ENCODE measurements around the gene ITPR1.

Gene ITPR1

GRCh38 chr3:4852780-4853748 lies 359.9 kb downstream of the ITPR1 start:
- TF ChIP-seq CTCF (conservative IDR thresholded peaks at IDR 0.05; ENCODE audit: low read depth, low read length) = no peak
- H3K4me3 ChIP-seq (ENCODE audit: low read length) = no peak overlapping the region
- DNase-seq (ENCODE audit: low read depth) = no peak

GRCh38 chr3:4853749-4854140 lies 360.6 kb downstream of the ITPR1 start:
- DNase-seq (ENCODE audit: low read depth) = no peak
- TF ChIP-seq CTCF (conservative IDR thresholded peaks at IDR 0.05; ENCODE audit: low read depth, low read length) = no peak
- no peak overlapping the region for H3K4me3 ChIP-seq (ENCODE audit: low read length)

GRCh38 chr3:4855676-4856075 lies 362.5 kb downstream of the ITPR1 start:
- DNase-seq (ENCODE audit: low read depth) = no peak
- no peak for TF ChIP-seq CTCF (conservative IDR thresholded peaks at IDR 0.05; ENCODE audit: low read depth, low read length)

GRCh38 chr3:4856136-4856535 lies 363.0 kb downstream of the ITPR1 start:
- no peak for TF ChIP-seq CTCF (conservative IDR thresholded peaks at IDR 0.05; ENCODE audit: low read depth, low read length)
- no peak for DNase-seq (ENCODE audit: low read depth)

More at GRCh38 chr3:4855676-4856075, 362.5 kb downstream of the ITPR1 start:
- H3K4me3 ChIP-seq (ENCODE audit: low read length) = no peak overlapping the region

GRCh38 chr3:4856564-4856963 lies 363.4 kb downstream of the ITPR1 start:
- H3K4me3 ChIP-seq (ENCODE audit: low read length) = no peak overlapping the region
- no peak for DNase-seq (ENCODE audit: low read depth)
- TF ChIP-seq CTCF (conservative IDR thresholded peaks at IDR 0.05; ENCODE audit: low read depth, low read length) = no peak

More at GRCh38 chr3:4856136-4856535, 363.0 kb downstream of the ITPR1 start:
- no peak overlapping the region for H3K4me3 ChIP-seq (ENCODE audit: low read length)

- no peak for DNase-seq (ENCODE audit: low read depth)
- TF ChIP-seq CTCF (conservative IDR thresholded peaks at IDR 0.05; ENCODE audit: low read depth, low read length) = no peak
- no peak overlapping the region for H3K4me3 ChIP-seq (ENCODE audit: low read length)
These were observed 363.8 kb downstream of the ITPR1 start for GRCh38 chr3:4856986-4857385.

GRCh38 chr3:4859788-4860187 lies 366.6 kb downstream of the ITPR1 start:
- DNase-seq (ENCODE audit: low read depth) = no peak
- TF ChIP-seq CTCF (conservative IDR thresholded peaks at IDR 0.05; ENCODE audit: low read depth, low read length) = no peak
- no peak overlapping the region for H3K4me3 ChIP-seq (ENCODE audit: low read length)
